GM19438 (cell line): ENCODE measurements around the gene SEZ6L2.
"Not testable (repeated sequence)": the region's sequence is repeated elsewhere in the genome, so short reads cannot be mapped to it uniquely, and the experiment has no call there.

ENCODE experiments used
- ATAC-seq: cut with Tn5 transposase; IDR thresholded peaks from one replicate; pipeline ENCODE4 v1.9.1; 2021; ENCODE audit warnings: low read depth; ENCODE audit not compliant: unreplicated experiment

The SEZ6L2 gene

DNA sequence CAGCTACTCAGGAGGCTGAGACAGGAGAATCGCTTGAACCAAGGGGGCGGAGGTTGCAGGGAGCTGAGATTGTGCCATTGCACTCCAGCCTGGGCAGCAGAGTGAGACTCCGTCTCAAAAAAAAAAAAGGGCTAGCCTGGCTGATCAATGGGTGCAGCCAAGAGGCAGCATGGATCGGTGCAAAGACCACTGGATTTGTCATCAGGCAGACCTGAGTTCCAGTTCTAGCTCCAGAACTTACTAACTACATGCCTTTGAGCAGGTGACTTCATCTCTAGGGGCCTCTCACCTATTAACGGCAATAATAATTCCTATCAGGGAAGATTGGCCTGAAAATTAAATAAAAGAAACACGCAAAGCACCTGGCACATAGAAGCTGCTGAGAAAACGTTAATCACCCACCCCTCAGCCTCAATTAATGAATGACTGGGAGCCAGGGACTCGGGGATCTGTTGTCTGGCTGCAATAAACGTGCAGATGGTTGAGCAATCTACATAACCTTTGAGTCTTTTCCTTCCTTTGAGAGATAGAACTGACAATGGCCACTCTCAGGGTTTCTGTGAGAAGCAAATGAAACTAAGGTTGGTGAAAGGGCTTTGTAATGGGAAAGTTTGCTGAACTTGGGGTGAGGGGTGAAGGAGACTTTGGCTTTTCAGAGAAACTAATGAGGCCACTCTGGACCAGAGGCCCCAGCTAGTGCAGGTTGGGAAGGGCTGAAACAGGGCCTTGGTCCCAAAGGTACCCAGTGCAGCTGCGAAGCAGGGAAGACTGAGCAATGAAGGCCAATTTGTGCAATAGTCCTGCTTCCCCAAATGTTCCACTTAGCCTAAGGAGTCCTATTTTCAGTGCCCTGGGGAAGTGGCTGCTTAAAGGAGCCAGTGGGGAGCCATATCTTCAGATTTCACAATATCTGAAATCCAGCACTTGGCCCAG, 7.6 kb downstream of the SEZ6L2 start:
- ATAC-seq: no peak

DNA sequence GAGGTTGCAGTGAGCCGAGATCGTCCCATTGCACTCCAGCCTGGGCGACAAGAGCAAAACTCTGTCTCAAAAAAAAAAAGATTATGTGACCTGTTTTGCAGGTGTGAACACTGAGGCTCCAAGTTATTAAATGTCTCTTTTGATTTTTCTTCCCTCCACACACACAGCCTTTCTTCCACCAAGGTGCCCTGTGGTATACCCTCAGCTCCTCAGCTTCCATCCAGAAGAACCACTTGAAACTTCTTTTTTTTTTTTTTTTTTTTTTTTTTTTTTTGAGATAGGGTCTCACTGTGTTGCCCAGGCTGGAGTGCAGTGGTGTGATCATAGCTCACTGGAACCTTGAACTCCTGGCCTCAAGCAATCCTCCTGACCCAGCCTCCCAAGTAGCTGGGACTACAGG, 10.0 kb downstream of the SEZ6L2 start:
- not testable (repeated sequence) for ATAC-seq

DNA sequence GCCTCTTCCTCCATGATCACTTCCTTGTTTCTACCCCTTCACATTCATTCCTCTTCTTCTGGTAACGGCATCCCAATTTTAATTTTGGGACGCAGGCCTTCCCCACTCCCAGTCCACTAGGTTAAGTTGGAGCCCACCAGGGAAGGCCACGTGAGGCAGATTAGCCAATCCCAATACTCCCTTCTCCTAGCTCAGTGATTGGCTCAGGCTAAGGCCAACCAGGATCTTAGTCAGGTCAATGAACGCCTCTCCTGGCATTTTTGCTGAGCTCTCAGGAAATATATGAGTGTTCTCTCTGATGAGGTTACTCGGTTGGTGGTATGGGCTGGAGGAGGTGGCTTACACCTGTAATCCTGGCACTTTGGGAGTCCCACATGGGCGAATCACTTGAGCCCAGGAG, 15.4 kb downstream of the SEZ6L2 start:
- no peak for ATAC-seq

DNA sequence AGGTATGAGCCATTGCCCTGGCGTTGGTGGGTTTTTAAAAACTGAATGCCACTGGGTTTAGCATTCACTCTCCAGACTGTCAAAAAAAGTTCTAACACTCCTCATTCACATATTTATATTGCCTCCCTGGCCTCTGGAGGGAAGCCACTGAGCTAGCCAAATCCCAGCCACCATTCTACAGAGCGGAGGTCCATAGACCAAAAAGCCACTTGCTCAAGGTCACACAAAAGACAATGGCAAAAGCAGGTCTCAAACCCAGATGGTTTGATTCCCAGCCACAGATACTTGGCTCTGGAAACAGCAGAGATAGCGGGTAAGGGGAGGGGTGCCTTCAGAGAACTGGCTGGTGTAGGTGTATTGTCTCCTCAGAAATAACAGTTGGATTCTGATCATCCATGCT, 18.3 kb downstream of the SEZ6L2 start:
- ATAC-seq: no peak

DNA sequence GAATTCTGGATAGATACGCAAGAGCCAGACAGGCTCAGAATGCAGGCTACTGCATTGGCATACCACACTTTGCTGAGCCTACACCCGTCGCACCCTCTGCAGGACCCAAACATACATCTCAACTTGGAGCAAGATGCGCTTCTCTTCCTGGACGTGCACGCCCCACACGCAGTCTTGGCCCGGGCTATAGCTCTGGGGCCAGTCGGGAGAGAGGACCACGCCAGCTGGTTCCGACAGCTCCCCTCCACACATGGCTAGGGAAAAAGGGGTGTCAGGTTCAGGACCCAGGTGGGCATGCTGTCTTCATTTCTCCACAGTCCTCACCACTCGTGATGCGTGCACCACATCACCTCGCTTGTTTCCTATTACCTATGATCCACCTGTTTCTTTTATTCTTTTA, 21.2 kb downstream of the SEZ6L2 start:
- ATAC-seq: no peak

DNA sequence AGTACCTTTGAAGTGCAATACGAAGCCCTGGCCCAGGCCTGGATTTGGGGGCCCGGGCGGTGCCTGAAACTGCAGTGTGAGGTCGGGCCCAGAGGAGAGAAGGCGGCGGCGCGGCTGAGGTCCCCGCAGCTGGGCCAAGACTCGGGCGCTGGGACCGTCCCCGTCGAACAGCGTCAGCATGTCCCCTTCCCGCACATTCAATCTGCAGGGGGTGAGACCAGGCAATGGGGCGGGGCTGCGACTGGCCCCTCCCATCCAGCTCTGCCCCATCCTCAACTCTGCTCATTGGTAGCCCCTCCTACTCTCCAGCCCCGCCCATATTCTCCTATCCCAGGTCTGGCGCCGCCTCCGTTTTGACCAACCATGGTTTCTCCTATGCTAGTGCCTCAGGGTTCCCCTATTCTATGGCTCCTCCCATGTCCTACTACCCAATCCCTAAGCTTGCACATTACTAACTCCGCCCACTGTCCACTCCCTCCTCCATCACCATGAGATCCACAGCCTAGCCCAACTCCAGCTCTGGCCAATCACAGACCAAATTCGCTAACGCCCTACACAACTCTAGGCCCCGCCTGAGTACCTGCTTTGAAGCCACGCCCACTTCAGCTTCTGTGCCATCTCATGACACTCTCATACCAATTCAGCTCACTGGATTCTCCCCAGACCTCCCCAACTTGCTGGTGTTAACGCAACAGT, 21.9 kb downstream of the SEZ6L2 start:
- peak; percentile 81 for ATAC-seq

DNA sequence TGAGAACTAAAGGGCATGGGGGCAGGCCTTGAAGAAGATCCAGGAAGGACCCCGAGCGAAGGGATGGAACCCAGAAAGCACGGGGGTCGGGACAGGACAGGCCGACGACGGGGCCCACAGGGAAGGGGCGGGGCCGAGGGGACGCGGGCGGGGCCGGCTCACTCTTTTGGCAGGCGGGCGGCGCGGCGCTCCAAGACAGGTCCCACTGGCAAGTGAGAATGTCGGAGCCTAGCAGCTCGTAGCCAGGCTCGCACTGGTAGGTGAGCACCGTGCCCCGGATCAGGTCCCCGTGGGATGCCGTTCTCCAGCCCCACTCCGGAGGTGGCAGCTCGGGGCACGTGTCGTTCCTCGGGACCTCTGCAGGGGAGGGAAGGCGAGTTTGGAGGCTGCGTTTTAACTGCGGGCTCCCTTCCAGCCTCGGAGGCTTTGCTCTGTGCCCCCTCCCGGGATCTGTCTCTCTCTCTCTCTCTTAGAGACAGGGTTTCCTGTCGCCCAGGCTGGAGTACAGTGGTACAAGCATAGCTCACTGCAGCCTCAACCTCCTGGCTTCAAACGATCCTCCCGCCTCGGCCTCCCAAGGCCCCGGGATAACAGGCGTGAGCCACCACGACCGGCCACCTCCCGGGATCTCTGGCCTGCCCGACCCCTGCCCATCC, 22.6 kb downstream of the SEZ6L2 start:
- ATAC-seq: no peak

DNA sequence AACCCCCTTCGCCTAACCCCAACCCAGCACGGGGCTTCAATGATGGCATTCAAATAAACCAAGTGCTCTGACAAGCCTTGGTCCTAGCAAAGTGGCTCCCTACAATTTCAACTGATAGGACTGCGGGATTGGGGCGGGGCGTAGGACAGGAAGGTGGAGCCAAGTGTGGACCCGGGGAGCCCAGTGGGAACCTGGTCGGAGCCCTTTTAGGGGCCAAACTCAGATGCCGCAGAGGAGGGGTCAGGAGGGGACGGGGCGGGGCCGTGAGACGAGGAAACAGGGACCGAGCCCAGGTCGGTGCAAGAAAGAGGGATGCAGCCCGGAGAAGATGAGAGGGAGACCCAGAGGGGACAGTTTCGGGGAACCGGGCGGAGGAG, 23.1 kb downstream of the SEZ6L2 start:
- ATAC-seq: no peak

DNA sequence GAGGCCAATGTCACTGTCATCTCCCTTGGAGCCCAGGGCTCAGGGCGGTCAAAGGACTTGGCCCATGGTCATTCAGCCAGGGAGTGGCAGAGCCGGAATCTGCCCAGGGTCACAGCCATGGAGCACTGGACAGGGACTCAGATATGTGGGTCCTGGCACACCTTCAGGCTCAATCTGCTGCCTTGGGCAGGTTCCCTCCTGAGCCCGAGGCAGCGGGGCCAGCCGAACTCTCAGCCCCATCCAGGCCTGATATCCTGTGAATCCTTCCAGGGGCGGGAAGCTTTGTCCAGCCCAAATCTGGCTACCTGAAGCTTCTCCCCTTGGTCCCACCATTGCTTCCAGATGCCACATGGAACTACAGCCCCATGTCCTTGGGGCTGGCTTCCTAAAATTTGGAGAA, 24.1 kb downstream of the SEZ6L2 start:
- ATAC-seq: no peak

DNA sequence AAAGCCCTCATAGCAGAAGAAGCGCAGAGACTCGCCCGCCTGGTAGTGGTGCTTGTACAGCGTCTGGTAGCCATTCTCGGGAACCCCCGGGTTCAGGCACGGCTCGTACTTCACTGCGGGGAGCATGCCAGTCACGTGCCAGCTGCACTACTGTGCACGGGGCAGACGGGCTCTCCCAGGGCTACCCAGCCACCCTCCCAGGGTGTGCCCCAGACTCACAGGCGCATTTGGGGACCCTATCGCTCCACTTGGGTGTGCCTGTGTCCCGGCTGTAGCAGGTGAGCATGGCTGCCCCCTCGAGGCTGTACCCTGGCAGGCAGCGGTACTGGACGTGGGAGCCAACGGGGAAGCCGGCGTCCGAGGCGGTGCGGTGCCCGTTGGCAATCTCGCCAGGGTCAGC, 26.0 kb downstream of the SEZ6L2 start:
- ATAC-seq: no peak

DNA sequence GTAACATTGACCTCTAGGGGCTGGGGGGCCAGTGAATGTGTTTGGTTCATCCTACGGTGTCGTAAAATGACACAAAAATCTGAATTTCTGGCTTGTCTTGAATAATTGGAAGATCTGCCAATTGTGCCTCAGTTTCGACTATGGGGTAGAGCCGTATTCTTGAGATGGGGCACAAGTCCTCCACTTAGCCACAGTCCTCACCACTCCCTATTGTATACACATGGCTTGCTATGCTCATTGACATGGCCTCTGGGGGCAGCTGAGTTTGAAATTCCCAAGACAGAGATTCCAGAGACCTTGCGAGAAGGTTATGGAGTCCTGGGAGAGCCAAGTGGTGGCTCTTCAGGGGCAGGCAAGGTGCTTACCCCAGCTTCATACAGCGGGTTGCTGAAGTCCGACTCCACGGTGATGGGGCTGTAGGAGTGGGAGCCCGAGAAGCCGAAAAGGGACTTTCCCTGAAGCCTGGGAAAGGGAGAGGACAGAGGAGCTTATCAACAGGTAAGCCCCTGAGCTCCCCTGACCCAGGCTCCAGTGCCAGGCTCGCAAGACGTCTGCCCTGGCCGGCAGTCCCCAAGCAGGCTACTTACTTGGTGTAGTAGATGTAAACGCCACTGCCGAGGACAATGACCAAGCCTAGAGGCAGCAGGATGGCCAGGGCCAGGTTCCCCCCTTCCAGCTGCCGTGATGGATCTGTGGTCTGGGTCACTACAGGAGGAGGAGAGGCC, 27.4 kb downstream of the SEZ6L2 start:
- ATAC-seq: no peak

DNA sequence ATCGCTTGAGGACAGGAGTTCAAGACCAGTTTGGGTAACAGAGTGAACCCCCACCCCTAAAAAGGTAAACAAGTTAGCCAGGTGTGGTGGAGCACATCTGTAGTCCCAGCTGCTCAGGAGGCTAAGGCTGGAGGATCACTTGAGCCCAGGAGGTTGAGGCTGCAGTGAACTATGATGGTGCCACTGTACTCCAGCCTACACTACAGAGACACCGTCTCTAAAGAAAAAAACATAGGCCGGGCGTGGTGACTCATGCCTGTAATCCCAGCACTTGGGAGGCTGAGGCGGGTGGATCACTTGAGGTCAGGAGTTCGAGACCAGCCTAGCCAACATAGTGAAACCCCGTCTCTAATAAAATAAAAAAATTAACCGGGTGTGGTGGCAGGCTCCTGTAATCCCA, 30.3 kb downstream of the SEZ6L2 start:
- not testable (repeated sequence) for ATAC-seq

DNA sequence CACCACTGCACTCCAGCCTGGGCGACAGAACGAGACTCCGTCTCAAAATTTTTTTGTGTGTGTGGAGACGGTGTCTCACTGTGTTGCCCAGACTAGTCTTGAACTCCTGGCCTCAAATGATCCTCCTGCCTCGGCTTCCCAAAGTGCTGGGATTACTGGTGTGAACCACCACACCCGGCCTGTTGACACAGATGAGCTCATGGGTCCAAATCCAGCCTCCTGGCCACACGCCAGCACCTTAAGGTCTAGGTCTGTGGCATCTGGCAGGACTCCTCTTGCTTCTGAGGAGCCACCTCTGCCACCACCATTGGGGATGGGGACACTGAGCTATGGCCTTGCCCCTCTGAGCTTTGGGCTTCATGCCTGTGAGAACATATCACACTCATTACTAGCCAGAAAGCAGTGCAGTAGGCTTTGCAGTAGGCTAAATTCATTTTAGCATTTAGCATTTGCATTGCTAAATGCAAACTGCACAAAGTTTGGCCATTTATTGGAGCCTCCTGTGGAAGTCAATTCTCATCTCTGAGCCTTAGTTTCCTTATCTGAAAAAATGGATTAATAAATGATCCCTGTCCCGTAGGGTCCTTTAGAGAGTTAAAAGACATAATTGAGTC, 30.8 kb downstream of the SEZ6L2 start:
- no peak for ATAC-seq

DNA sequence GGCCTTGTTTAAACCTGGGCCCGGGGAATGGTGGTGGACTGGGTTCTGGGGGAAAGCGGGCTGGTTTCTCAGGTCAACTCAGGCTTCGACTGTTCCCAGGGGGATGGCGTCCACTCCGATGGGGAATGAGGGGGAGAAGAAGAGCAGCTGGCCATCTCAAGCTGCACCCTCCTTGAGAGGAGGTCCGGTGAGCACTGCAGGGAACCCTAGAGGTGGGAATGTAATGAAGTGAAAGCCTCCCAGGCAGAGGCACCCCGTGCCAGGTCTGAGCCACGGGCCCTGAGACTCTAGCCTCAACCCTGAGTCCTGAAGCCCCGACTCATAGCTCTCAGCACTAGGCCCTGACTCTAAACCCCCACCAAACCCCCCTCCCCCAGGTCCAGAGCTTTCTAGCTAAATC, 35.1 kb downstream of the SEZ6L2 start:
- no peak for ATAC-seq

DNA sequence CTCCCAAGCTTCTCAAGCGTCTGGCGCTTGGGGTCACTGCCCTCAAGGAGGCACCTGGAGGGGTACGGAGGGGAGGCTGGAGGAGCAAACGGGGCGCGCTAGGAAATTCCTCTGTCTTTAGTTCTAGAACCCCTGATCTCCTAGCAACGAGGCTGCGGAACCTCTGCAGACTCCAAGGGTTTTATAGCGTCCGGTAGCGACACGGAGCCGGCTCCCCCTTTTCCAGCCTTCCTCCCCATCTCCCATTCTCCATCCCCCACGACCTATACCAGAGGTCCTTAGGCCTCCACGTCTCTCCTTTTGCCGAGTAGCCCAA, 35.7 kb downstream of the SEZ6L2 start:
- ATAC-seq: no peak

DNA sequence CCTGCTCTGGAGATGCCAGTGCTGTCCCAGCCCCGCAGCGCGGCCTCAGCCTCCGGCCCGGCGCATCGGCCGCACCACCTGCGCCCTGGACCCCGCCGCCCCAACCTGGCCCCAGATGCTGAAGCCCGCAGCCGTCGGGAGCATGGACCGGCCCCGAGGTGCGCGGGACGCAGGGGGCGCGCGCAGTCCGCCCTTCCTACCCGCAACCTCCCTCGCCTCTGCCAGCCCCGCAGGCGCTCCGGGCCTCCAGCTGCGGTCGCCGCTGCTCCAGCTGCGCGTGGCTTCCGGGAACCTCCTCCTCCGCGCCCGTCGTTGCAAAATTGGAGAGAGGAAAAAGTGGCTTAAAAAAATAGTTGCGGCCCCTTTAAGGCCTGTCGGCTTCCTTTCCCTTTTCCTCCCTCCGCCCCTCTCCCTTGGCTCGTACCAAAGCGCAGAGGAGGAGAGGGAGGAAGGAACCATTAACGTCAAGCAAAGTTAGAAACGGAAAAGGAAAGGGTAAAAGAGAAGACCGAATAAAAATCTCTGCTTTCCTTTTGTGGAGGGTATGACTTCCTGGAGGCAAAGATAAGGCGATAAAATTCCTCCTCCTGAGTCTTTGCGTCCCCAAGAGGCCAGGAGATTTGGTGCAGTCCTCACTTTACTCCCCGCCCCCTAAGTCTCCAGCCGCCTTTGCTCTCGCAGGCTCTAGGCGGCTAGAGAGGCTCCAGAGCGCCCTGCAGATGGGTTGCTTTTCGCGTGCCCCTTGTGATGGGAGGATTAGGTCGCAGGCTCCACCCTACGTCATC, 36.3 kb downstream of the SEZ6L2 start, which contains the start of gene CDIPT:
Gene CDIPT (minus strand): TSS at position 343 of the 785 bp plus-strand sequence. CDS start 369 bp downstream, outside the sequence.
- ATAC-seq: peak; percentile 88

DNA sequence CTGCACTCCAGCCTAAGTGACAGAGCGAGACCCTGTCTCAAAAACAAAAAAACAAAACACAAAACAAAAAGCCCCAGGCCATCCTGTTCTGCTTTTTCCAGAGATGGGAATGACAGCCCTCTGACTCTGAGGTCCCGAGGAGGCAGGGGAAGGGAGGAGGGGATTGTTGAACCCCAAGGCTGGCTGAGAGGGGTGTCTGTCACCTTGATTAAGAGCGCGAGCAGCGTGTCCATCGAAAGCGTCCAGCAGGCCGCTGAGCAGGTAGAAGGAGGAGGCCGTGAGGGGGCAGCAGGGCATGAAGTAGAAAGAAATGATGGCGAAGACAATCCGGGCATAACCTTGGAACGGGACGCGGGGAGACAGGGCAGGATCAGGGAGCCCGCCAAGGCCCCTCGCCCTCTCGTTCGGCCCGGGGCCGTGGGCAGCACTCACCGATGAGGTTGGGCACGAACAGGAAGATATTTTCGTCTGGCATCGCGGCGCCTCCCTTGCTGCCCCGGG, 36.9 kb downstream of the SEZ6L2 start:
- ATAC-seq: no peak

DNA sequence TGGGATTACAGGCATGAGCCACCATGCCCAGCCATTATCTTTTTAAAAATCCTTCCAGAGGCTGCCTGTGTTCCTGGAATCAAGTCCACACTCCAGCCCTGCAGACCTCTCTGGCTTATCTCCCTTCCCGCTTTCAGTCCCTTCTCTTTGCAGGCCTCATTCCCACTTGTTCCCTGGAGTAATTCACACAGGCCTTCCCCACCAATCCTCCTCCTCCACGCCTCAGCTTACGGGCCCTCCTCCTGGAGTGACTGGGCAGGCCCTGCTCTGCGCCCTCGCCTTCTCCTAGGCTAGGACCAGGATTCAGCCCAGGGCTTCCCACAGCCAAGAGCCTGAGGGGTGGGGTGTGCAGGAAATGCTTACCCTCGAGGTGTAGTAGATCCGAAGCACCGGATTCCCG, 39.1 kb downstream of the SEZ6L2 start:
- no peak for ATAC-seq

DNA sequence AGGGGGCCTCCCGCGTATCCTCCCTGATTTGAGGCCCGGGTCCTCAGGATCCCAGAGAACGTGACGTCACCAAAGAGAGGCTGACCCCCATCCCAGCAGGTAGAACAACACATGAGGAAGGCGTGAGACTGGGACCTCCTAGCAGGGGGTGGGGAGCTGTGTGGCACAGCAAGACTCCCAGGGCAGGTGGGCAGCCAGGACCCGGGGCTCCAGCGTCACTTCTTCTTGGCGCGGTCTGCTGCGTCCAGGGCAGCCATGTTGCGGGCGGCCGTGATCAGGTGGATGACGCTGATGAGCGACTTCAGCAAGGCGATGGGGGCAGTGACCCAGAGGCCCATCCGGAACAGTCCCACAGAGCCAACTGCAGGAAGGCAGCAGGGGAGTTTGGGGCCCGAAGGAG, 40.4 kb downstream of the SEZ6L2 start:
- no peak for ATAC-seq
